H1 (cell line): ENCODE measurements around the gene SPTB. TPM values are rescaled to one million over a fixed set of nuclear protein-coding genes. Genes with fewer than 3 reads are reported as not detected.

Experiments used
- ATF3 ChIP-seq: IDR thresholded peaks from 2 replicates; pipeline ENCODE4 v1.6.1; 2011; ENCODE audit warnings: low read depth, mild to moderate bottlenecking, low read length; ENCODE audit not compliant: insufficient read depth
- BRCA1 ChIP-seq: IDR thresholded peaks from 2 replicates; pipeline ENCODE4 v1.6.1; 2012; ENCODE audit warnings: low read depth, low read length, improper control_type of control experiment
- CHD7 ChIP-seq: fragments of 300-600 bp; sonication (generic); IDR thresholded peaks from 2 replicates; pipeline ENCODE4 v1.7.1; 2012; ENCODE audit warnings: low read length, moderate library complexity, mild to moderate bottlenecking, inconsistent platforms; ENCODE audit not compliant: insufficient replicate concordance
- JUN ChIP-seq: IDR thresholded peaks from 2 replicates; pipeline ENCODE4 v1.6.1; 2011; ENCODE audit warnings: low read depth, mild to moderate bottlenecking, improper control_type of control experiment, low read length
- polyA plus RNA-seq, 7 experiments: library from polyadenylated mRNA; depleted of rRNA in 3 of 7; stranded (reverse) in 5 of 7; unstranded in 2 of 7; fragments of >200 nt in 5 of 7; fragments of 200-250 nt in 2 of 7; gene quantifications; 1 replicate in 5 of 7; 2 replicates in 1 of 7; 4 replicates in 1 of 7; pipeline versions ENCODE4 v1.2.1 to v1.2.3, GENCODE V29; 2011 to 2013; ENCODE audit warnings: missing spikeins in 2 of 7, mixed read lengths in 2 of 7
- total RNA-seq: library from RNA; stranded (reverse); fragmentation: NEBNext Ultra II Directional; extraction: Animal tissue kit (Norgen Biotek cat#: 25700); gene quantifications from 2 replicates; pipeline ENCODE4 v1.2.1, GENCODE V29; 2021

Gene SPTB
- total and polyA plus RNA-seq, 2 of the 8 experiments (the other 6 are each of a cell fraction or from before 2014, with no cell fraction given): 0.30 to 2.4 TPM

GRCh38 chr14:64730681-64731080 lies 149.0 kb downstream of the SPTB start (continued):
- TF ChIP-seq ATF3: no peak
- TF ChIP-seq BRCA1: no peak
- no peak for TF ChIP-seq JUN
- TF ChIP-seq CHD7: no peak
